Upper lobe of left lung (tissue), 6 donors: ENCODE measurements around the gene IFITM2. TPM values are rescaled to one million over a fixed set of nuclear protein-coding genes. Genes with fewer than 3 reads are reported as not detected.
"Not testable (repeated sequence)": the region's sequence is repeated elsewhere in the genome, so short reads cannot be mapped to it uniquely, and the experiment has no call there.

Experiments
- ATAC-seq, 2 donors: fragments of 200-7000 bp; cut with Tn5 transposase; one replicate each; pipeline ENCODE4 v1.9.1; 2022; ENCODE audit warnings: mild to moderate bottlenecking in 2 of 2, moderate library complexity in 2 of 2; ENCODE audit not compliant: low FRiP score in 2 of 2
- DNase-seq, 2 donors: peaks; one replicate each; pipeline ENCODE4 v3.0.0-alpha.2; 2019 to 2020
- H3K27ac ChIP-seq, 4 donors: fragments of 200-600 bp; sonication (generic); one replicate each; pipeline ENCODE4 v1.5.1; 2016 to 2019
- H3K27me3 ChIP-seq, 4 donors: fragments of 200-600 bp; sonication (generic); one replicate each; pipeline ENCODE4 v1.5.1; 2017 to 2019
- H3K36me3 ChIP-seq, 4 donors: fragments of 200-600 bp; sonication (generic); one replicate each; pipeline ENCODE4 v1.5.1; 2016 to 2019
- H3K4me1 ChIP-seq, 4 donors: fragments of 200-600 bp; sonication (generic); one replicate each; pipeline ENCODE4 v1.5.1; 2018 to 2019
- H3K4me3 ChIP-seq, 4 donors: fragments of 200-600 bp; sonication (generic); one replicate each; pipeline ENCODE4 v1.5.1; 2017 to 2019; ENCODE audit warnings: mild to moderate bottlenecking in 2 of 4, moderate library complexity in 1 of 4
- H3K9me3 ChIP-seq, 4 donors: fragments of 200-600 bp; sonication (generic); one replicate each; pipeline ENCODE4 v1.5.1; 2018 to 2019
- CTCF ChIP-seq, 6 experiments: fragments of 450-650 bp in 4 of 6; fragments of 200-600 bp in 2 of 6; sonication (generic) in 2 of 6; IDR thresholded peaks; one replicate each; pipeline ENCODE4 v1.5.1; 2016 to 2019; ENCODE audit warnings: antibody characterized with exemption in 6 of 6
- EP300 ChIP-seq, 4 donors: sonication (generic); formaldehyde crosslinking; IDR thresholded peaks; one replicate each; pipeline ENCODE4 v1.5.1; 2017; ENCODE audit warnings: antibody characterized with exemption in 4 of 4, control low read depth in 2 of 4
- POLR2A ChIP-seq, 4 donors: fragments of 450-650 bp; IDR thresholded peaks; one replicate each; pipeline ENCODE4 v1.5.1; 2016 to 2017; ENCODE audit warnings: antibody characterized with exemption in 4 of 4, mild to moderate bottlenecking in 2 of 4
- POLR2AphosphoS5 ChIP-seq, 2 donors: sonication (generic); formaldehyde crosslinking; IDR thresholded peaks; one replicate each; pipeline ENCODE4 v1.5.1; 2017; ENCODE audit warnings: antibody characterized with exemption in 2 of 2
- WGBS, 2 donors: methylation state at CpG; one replicate each; pipeline ENCODE4 v1.1.5; 2017 to 2018; 5-methylcytosine and 5-hydroxymethylcytosine counted together
- total RNA-seq, 6 donors: library from RNA; depleted of rRNA in 4 of 6; stranded (reverse); fragments of >200 nt in 4 of 6; gene quantifications; one replicate each; pipeline versions ENCODE4 v1.1.0 to v1.2.1, GENCODE V29; 2016 to 2021
- donor health status: DM: no; HTN: no; CAD: no; lungs with moderate emphysema.
- donor health status: DM: no; HTN: yes; CAD: no; lungs with severe emphysema.

IFITM2 gene
- total RNA-seq, 6 donors from 2014 or later = 113 to 704 (median 271) TPM

GRCh38 chr11:267491-267994, 40.1 kb upstream of the IFITM2 start:
- H3K36me3 ChIP-seq = no peaks in the 10 kb centered on the region
- peak overlapping the region; percentile 91 to 92 (median 92) for H3K27ac ChIP-seq
- H3K27me3 ChIP-seq = no peaks in the 10 kb centered on the region
- peaks cover 11 to 26% (median 12%) of the 10 kb centered on the region in 4 donors for H3K4me1 ChIP-seq
- H3K4me3 ChIP-seq = peak overlapping the region in 3 of 4 donors; percentile 36 to 46 (median 44)
- peak; percentile 18 to 27 for TF ChIP-seq POLR2AphosphoS5 (IDR thresholded peaks at IDR 0.05)
- TF ChIP-seq POLR2A (IDR thresholded peaks at IDR 0.05) = peak in 1 of 4 donors; percentile 70
- no peak for TF ChIP-seq EP300 (IDR thresholded peaks at IDR 0.05)
- WGBS, 2 donors = 32 to 50% methylated on average over 11 to 15 of the region's 18 CpGs
- ATAC-seq (peak; percentile 60 to 63), DNase-seq (peak in 1 of 2 donors; percentile 79)
- H3K9me3 ChIP-seq = peaks cover 0 to 4% (median 0%) of the 10 kb centered on the region in 4 donors

- Histone ChIP-seq H3K27ac (peak overlapping the region; percentile 91 to 92 (median 92)), H3K4me1 (peaks cover 11 to 26% (median 12%) of the 10 kb centered on the region in 4 donors), H3K4me3 (peak overlapping the region in 3 of 4 donors; percentile 36 to 46 (median 44))
- H3K9me3 ChIP-seq, H3K27me3 ChIP-seq, H3K36me3 ChIP-seq: not testable (repeated sequence)
- TF ChIP-seq EP300 (IDR thresholded peaks at IDR 0.05) = peak in 2 of 4 donors; percentile 69 to 71
- TF ChIP-seq POLR2AphosphoS5 (IDR thresholded peaks at IDR 0.05) = peak; percentile 70 to 81
- peak in 1 of 4 donors; percentile 36 for TF ChIP-seq POLR2A (IDR thresholded peaks at IDR 0.05)
- peak in 1 of 6 experiments; percentile 42 for TF ChIP-seq CTCF (IDR thresholded peaks at IDR 0.05)
- WGBS, 2 donors = 22 to 25% methylated on average over 16 of the region's 16 CpGs
- ATAC-seq (peak; percentile 84 to 91), DNase-seq (peak in 1 of 2 donors; percentile 82)
Observed at GRCh38 chr11:268716-269145, 38.9 kb upstream of the IFITM2 start.

GRCh38 chr11:269146-269890, 38.3 kb upstream of the IFITM2 start:
- peak overlapping the region; percentile 91 to 92 (median 92) for H3K27ac ChIP-seq
- H3K27me3 ChIP-seq = no peaks in the 10 kb centered on the region
- H3K4me1 ChIP-seq = peaks cover 11 to 26% (median 12%) of the 10 kb centered on the region in 4 donors
- peak overlapping the region in 3 of 4 donors; percentile 36 to 46 (median 44) for H3K4me3 ChIP-seq
- ATAC-seq = peak; percentile 58 to 62
- TF ChIP-seq POLR2AphosphoS5 (IDR thresholded peaks at IDR 0.05) = peak in 1 of 2 donors; percentile 73
- TF ChIP-seq EP300 (IDR thresholded peaks at IDR 0.05) = peak; percentile 54 to 82 (median 70)
- peak in 1 of 4 donors; percentile 47 for TF ChIP-seq POLR2A (IDR thresholded peaks at IDR 0.05)
- peak in 5 of 6 experiments; percentile 23 to 74 (median 49) for TF ChIP-seq CTCF (IDR thresholded peaks at IDR 0.05)
- no peak for DNase-seq
- WGBS, 2 donors = 25 to 31% methylated on average over 21 of the region's 21 CpGs
- H3K9me3 ChIP-seq = peaks cover 0 to 4% (median 0%) of the 10 kb centered on the region in 4 donors
- no peaks in the 10 kb centered on the region for H3K36me3 ChIP-seq

GRCh38 chr11:270451-271318, 36.9 kb upstream of the IFITM2 start:
- DNase-seq (no peak), ATAC-seq (no peak)
- Histone ChIP-seq H3K27ac (peak overlapping the region; percentile 91 to 92 (median 92)), H3K27me3 (no peaks in the 10 kb centered on the region), H3K4me1 (peaks cover 11 to 26% (median 12%) of the 10 kb centered on the region in 4 donors), H3K36me3 (no peaks in the 10 kb centered on the region), H3K4me3 (no peak overlapping the region), H3K9me3 (peaks cover 0 to 4% (median 0%) of the 10 kb centered on the region in 4 donors)
- WGBS, 2 donors = 89 to 93% methylated on average over 9 to 18 of the region's 18 CpGs
- no peak for TF ChIP-seq EP300 (IDR thresholded peaks at IDR 0.05)
- peak in 1 of 4 donors; percentile 6 for TF ChIP-seq POLR2A (IDR thresholded peaks at IDR 0.05)
- TF ChIP-seq POLR2AphosphoS5 (IDR thresholded peaks at IDR 0.05) = no peak
- TF ChIP-seq CTCF (IDR thresholded peaks at IDR 0.05) = no peak
